Measurements from ENCODE around the gene MTMR1.

The MTMR1 gene

DNA sequence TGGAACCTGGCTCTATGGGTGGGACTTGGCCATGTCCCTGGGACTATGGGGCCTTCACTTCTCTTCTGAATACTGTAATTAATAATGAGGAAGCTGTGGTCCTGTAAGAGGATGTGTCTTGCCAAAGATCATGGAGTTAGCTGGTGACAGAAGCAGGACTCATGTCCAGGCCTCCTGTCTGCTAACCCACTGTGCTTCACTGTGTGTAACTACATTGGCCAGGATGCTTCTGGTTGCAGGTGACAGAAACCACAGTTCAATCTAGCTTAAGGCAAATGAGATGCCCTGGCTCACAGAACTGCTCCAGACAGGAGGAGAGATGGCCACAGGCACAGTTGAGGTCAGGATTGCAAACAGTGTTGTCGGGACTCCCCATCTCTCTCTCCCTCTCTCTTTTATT is 3.1 kb downstream of the MTMR1 start:
- no peak for DNase-seq

DNA sequence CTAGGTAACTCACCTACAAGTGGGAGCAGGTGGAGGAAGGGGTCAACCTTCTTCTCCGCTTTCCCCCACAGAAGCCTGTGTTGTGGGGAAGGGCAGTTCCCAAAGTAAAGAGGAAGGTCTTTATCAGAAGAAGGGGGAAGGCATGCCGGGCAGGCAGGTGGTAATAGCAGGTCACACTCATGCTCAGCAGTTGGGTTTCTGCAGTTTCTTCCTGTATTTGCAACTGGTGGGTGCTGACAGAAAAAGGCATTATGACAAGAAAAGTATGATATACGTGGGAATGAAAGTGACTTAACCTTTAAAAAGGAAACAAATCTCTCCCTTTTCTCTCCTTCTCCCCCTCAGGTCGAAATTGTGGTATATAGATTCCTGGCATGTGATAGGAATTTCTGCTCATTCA is 3.7 kb downstream of the MTMR1 start:
- no peak for DNase-seq

DNA sequence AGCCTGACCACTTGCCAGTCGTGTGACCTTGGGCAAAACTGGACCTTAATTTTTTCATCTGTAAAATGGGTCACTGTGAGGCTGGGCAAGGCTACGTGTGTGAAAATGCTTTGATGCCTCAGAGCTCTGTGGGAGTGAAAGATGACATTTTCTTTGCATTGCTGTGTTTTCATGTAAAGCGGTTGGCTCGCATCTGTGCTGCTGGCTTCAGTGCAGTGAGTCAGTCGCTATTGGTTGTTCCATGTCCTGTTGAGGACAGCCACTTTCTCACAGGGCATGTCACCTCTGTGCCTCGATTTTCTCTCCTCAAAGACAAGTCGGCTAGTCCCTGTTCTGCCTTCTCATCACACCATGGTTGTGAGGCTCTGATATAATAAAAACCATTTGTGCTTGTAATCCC is 4.4 kb downstream of the MTMR1 start:
- no peak for DNase-seq

DNA sequence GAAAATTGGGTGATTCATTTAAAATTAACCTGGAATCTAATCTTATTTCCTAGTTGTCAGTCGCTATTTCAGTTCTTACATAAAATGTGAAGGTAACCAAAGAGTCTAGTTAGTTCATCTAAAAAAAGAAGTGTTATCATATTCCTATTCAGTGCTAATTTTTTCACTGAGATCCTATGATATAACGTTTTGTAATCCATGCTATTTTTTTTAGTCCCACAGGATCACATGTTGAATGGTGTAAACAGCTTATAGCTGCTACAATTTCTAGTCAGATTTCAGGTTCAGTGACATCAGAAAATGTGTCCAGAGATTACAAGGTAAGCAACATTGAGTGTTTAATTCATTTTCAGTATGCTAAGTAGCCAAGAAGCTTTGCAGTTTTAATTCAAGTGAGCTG is 5.8 kb downstream of the MTMR1 start:
- DNase-seq = no peak

DNA sequence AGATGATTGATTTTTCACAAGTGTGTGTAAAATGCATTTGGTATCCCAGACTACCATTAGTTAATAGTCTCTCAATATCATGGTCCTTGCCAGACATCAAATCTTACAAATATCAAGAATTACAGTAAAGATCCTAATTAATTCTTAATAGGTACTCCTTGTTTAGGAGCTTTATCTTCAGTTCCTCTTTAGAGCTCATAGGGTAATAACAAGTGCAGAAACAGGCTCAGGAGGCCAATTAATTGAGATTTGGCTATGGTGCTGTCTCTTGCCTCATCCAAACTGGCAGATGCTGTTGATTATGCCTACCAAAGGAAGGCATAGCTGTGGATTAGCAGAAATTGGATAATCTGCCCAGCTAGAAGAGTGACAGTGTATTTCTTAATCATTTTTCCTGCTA is 6.9 kb downstream of the MTMR1 start:
- DNase-seq = no peak

DNA sequence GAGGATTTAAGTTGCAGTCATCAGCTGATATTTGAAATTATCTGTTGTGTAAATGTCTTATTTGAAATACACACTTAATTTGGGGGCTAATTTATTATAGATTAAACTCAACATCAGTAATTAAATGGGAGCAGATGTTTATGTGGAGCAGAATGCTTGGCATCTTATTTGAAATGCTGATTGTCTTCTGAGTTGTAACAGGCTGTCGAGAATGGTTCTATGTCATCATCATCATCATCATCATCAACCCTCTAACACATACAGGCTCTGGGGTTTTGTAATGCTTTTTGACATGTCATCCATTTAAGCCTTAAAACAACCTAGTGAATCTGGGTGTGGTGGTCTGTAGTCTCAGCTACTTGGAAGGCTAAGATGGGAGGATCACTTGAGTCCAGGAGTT is 8.2 kb downstream of the MTMR1 start:
- no peak for DNase-seq

DNA sequence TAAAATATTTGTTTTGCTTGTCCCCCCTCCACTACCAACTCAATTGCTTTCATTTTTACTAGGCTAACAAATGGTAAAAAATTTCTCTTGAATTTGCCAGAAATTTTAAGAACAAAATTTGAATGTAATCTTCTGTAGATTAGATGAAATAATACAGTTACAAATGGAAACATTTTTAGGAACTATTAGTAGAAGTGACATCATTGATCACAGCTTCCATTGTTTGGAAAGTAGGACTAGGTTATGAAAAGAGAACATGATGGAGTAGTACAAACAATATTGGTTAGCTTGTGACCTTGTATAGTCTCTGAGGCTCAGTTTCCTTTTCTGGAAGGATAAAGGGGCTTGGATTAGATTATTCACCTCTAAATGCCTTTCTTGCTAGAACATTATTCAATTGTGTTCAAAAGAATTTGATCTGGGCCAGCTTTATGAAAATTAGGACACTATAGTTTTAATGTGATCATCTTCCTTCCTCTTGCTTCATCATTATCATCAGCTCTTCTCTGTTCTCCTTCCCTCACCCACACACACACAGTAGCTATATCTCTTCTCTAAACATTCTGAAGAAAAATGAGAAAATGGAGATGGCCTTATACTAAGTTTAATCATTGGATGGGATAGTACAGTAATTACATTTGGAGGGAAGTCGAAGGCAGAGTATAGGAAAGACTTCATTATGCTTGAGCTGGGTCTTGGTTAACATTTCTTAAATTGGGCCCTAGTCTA is 9.9 kb downstream of the MTMR1 start:
- no peak for DNase-seq

DNA sequence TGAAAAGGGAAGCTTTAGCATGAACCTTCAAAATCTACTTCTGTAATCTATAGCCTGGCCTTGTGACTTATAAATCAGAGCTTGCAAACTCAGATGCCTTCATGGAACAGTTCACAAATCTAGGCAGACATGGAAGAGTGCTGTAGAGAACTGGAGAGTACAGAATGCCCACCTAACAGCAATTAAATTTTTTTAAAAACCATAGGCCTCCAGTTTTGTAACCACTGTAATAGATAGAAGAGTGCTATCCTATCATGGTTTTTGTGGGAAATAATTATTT is 10.4 kb downstream of the MTMR1 start:
- DNase-seq = no peak

DNA sequence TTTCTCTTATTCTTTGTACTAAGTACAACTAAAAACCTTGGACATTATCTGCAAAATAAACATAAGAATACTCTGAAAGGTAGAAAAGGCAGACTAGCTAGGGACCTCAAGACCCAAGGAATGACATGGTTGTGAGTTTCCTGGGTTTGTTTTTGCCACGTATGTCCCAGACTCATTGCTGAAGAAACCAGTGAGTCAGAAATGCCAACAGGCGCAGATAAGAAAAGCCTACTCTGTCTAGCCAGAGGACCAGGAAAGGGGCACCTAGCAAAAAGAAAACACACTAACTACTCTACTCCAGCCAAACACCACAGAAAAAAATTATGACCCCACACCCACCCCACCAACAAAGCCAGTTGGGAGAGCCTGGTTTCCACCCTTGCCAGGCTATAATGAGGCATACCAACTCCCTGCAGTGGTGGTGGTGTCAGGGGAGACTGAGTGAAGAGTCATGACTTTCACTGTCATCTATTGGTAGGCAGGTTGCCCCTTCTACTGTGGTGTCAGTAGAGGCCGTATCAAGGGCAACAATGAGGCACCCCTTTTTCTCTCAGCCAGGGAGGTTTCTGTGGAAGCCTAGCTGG is 10.9 kb downstream of the MTMR1 start:
- DNase-seq = no peak

DNA sequence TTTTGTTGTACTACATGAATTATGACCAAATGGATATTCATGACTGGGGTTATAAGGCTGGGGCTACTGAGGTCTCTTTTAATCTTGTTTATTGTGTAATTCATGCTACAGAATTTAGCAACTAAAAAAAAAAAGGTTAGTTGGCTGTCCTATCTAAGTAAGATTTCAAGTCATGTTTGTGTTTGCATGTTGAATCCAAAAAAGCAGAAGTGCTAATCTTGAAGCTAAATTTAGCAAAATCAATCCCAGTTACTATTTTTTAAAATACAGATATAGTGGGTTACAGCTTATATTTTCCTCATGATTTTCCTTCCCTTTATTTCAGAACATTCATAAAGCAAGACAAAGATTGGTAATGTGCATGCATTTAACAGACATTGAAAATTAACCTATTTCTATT is 19.4 kb downstream of the MTMR1 start:
- no peak for DNase-seq

DNA sequence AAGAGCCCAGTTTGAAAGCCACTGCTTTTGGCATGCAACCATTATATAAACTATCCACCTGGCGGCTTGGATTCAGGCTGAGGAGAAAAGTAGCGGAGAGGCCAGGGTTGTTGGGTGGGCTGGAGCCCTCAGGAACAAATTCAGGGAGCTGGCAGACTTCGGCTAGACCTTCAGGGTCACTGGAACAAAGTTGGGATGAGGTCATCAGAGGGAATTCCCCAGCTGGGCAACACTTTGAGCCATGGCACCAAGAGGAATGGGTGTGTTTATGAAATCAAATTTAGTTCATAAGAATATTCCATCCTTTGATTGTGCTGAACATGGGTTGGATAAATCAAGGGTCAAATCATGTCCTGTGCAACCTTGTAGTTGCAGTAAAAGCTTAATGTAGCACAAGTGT is 22.0 kb downstream of the MTMR1 start:
- DNase-seq = no peak

DNA sequence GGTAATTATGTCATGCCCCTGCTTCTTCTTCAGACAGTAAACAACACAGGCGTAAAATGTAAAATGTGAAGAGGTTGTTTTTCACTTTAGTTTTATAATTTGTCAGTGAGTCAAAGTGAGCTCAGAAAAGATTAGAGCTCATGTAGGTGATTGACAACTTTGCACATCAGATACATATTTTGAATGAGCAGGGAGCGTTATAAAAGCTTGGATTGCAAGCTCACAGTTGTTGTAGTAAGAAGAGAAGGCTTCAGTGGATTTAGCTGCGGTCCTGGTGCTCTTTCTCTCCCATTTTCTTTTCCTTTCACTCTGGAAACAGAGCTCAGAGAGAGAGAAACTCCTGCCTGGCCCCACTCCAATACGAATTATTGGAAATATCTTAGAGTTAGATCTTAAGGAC is 26.4 kb downstream of the MTMR1 start:
- no peak for DNase-seq

DNA sequence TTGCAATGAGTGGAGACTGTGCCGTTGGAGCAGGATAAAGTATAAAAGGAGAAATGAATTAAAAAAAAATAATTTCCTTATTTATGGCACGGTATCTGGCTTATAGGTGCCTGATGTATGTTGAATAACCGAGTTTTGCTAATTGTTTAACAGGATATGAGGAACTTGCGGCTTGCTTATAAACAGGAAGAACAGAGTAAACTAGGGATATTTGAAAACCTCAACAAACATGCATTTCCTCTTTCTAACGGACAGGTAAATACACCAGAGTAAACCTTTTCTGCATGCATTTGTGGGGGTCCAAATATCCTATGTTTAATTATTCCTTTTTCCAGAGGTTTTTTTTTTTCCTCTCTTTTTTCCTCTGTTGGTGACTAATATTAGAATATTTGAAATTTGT is 36.8 kb downstream of the MTMR1 start:
- no peak for DNase-seq

DNA sequence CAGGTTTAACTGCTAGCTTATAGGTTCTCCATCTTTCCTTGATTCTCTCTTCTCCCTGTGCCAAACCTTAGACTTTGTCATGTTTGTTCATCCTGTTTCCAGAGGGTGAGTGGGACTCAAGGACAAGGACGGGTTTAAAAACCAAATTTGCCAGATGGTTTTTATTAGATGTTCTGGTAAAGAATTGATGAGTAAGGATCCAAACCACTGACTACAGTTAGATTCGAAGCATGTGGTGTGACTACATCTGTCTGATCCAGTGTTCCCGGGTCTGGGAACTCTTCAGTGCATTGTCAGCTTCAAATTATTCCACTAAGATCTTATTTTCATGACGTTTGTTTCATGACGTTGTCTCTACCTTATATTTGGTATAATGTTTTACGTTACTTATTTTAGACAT is 37.5 kb downstream of the MTMR1 start:
- DNase-seq = no peak

DNA sequence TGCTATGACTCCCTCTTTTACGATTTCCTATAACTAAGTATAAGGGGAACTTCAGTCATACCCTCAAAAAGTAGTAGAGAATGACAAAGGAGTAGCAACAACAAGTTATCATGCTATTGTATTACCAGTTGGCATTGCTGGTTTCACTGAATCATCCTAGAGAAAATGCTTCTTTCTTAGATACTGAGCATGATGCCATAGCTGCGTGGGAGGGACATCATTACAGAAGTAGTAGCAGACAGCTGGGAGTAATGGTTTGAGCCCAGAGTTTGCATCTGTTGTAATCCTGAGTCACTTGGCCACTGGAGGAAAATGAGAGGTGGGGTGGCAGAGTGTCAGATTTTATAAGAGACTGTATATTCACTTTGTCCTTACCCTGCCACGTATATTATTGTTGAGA is 38.6 kb downstream of the MTMR1 start:
- DNase-seq = peak in 12 of 58 donors; percentile 0 to 47 (median 20)

DNA sequence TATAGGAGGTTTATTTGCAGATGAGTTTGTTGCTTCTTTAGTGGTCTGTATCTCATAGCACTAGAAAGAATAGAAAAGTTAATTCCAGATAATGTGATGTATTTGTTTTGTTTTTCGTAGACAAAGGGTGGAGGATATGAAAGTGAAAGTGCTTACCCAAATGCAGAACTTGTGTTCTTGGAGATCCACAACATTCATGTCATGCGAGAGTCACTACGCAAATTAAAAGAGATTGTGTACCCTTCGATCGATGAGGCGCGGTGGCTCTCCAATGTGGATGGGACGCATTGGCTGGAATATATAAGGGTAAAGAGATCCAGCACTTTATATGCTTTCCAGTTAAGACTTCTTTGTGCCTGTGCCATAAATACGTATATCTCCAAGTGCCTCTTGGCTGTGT is 43.3 kb downstream of the MTMR1 start:
- no peak for DNase-seq

DNA sequence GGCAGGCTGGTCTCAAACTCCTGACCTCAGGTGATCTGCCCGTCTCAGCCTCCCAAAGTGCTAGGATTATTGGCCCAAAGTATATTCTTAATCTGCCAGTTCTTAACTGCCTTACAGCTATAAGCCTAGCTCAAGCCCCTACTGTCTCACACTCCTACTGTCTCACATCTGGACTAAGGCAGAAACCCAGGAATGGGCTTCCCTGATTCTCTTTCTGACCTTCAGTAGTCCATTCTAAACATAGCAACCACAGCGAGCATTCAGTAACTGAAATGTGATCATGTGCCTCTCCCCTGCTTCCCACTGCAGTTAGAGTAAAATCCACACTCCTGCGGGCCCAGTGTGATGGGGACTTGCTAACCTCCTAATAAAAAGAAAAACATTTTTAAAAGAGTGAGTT is 58.9 kb downstream of the MTMR1 start:
- DNase-seq = no peak

DNA sequence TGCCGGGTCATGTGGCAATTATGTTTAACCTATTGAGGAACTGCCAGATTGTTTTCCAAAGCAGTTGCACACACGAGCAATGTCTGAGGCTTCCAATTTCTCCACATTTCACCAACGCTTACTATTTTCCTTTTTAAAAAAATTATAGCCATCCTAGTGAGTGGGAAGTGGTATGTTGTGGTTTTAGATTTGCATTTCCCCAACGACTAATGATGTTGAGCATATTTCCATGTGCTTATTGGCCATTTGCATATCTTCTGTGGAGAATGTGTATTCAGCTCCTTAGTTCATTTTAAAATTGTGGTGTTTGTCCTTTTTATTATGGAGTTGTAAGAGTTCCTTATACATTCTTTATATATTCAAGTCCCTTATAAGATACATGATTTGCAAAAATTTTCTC is 60.2 kb downstream of the MTMR1 start:
- no peak for DNase-seq

DNA sequence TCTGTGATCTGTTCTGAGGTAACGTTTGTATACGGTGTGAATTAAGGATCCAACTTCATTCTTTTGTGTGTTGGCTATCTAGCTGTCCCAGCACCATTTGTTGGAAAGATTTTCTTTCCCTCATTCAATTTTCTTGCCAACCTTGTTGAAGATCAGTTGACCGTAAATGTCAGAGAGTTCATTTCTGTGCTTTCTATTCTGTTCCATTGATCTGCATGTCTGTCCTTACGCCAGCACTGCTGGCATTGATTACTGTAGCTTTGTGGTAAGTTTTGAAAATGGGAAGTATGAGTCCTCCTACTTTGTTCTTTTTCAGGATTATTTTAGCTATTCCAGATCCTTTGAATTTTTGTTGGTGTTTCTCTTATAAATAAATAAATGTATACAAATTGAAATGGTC is 60.8 kb downstream of the MTMR1 start:
- no peak for DNase-seq

DNA sequence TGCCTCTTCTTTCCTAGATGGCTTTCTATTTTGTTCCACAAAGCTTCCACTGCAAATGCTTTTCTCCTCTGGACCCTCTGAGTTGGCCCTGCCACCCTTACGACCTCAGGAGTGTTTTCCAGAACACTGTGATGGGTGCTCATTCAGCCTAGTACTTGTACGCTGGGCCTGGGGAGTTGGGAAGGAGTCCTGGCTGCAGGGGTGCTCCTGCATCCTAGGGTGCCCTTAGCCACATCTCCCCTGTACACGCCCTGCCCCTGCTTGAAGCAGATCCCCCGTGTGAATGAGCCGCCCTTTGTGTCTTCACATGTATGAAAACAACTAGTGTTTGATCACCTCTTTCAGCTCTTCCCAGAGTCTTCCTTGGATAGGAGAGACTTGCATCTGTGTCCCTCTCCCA is 64.2 kb downstream of the MTMR1 start:
- DNase-seq = no peak

DNA sequence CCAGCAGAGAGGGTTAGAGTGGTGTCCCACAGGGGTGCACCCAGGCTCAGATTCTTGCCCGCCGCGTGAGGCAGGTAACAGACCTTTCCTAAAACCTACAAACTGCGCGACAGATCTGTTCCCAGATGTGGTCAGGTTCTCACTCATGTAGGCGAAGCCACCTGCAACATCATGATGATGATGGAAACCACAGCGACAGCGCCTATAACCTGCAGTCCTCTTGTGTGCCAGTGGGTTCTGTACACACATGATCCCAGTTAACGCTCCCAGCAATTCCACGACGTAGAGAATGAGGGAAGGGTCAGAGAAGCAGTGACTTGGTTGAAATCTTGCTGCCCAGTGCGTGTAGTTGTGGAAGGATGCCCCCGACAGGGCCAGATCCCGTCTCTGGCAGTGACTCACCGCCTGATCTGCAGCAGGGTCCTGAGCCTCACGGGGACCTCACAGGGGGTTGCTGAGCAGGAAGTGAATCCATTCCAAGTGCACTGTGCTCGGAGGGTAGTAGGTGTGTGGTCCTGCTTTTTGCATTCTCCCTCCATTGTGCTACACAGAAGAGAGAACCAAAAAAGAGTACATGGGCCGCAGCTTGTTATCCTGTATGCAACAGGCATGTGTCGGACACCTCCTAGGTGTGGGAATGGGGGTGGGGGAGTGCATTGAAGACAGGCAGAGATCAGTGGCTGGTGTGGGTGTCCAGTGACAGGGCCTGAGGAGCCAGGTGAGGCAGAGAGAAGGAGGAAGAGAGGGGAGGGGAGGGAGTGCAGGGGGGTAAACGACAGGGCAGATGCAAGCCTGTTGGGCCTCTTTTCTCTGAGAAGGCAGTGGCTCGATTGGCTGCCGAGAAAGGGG is 66.6 kb downstream of the MTMR1 start:
- no peak for DNase-seq

DNA sequence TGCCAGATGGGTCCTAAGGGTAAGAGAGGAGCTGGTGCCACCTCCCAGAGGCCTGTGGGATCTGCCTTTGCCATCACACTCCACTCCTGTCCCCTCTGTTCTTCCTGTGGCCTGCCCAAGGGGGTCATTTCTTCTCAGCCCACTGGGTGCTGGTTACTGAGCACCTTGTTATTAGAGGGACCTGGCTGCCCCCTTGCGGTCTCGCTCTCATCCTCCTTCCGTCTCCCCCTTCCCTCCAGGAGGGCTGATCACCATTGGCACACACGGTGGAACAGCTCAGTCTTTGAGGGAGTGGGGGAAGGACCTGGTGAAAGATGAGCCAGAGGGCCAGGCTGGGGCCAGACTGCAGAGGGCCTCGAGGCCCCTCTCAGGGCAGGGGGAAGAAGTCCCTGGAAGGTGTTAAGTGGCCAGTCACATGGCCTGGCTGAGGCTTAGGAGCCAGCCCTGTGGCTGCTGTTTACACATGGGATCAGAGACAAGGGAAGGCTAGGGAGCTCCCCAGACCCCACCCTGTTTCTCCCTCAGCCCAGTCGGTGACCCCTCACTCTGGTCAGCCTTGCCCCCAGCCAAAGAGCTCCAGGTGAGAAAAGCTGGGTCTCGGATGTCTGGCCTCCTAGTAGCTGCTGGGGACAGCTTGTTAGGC is 68.1 kb downstream of the MTMR1 start:
- DNase-seq = no peak

DNA sequence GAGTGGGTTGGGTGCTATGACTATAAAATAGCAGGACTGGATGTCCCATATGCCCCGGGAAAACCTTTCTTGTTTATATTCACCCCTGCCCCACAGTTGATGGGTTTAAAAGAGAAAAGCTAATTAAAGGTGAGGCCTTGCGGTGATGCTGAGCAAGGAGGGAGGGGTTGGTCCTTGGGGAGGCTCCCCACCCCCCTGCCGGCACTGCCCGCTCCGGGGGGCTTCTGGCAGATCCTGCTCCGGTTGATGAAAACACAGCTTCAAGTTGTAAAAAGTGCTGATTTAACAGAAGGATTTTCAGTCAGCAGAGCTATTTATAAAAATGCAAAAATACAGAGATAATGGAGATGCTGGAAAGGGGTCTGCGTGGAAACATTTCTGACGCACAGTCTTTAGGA is 68.6 kb downstream of the MTMR1 start:
- no peak for DNase-seq
